Uterus (tissue), 4 donors: ENCODE measurements around the gene TNNC2. TPM values are rescaled to one million over a fixed set of nuclear protein-coding genes. Genes with fewer than 3 reads are reported as not detected.

Source experiments
- DNase-seq, 2 donors: peaks; one replicate each; pipeline ENCODE4 v3.0.0-alpha.2; 2019 to 2020
- H3K27ac ChIP-seq, 2 donors: fragments of 200-600 bp; sonication (generic); 1 replicate in 1 of 2; 2 replicates in 1 of 2; pipeline ENCODE4 v1.5.1; 2016 to 2018
- H3K27me3 ChIP-seq, 2 donors: fragments of 200-600 bp; sonication (generic); one replicate each; pipeline ENCODE4 v1.5.1; 2018 to 2019; ENCODE audit warnings: control low read depth in 1 of 2
- H3K36me3 ChIP-seq, 2 donors: fragments of 200-600 bp; sonication (generic); one replicate each; pipeline ENCODE4 v1.5.1; 2019; ENCODE audit warnings: control low read depth in 1 of 2
- H3K4me1 ChIP-seq, 2 donors: fragments of 200-600 bp; sonication (generic); one replicate each; pipeline ENCODE4 v1.5.1; 2018 to 2019; ENCODE audit warnings: control low read depth in 1 of 2
- H3K4me3 ChIP-seq, 2 donors: fragments of 200-600 bp; sonication (generic); 1 replicate in 1 of 2; 2 replicates in 1 of 2; pipeline ENCODE4 v1.5.1; 2018 to 2019; ENCODE audit warnings: mild to moderate bottlenecking in 1 of 2
- H3K9me3 ChIP-seq, 2 donors: fragments of 200-600 bp; sonication (generic); one replicate each; pipeline ENCODE4 v1.5.1; 2019; ENCODE audit warnings: control low read depth in 1 of 2
- CTCF ChIP-seq, 4 experiments: fragments of 200-600 bp in 2 of 4; fragments of 450-650 bp in 2 of 4; sonication (generic) in 2 of 4; IDR thresholded peaks; one replicate each; pipeline ENCODE4 v1.5.1; 2016 to 2019; ENCODE audit warnings: antibody characterized with exemption in 4 of 4, mild to moderate bottlenecking in 2 of 4, moderate library complexity in 1 of 4
- POLR2A ChIP-seq, 2 donors: fragments of 450-650 bp; IDR thresholded peaks; one replicate each; pipeline ENCODE4 v1.6.1; 2016; ENCODE audit warnings: antibody characterized with exemption in 2 of 2, mild to moderate bottlenecking in 1 of 2, moderate library complexity in 1 of 2
- intact Hi-C: fragments of 100-400 bp; cut with DNase I; formaldehyde crosslinking; loops from one replicate; pipeline ENCODE4 v1.15.1; 2023; ENCODE audit warnings: low total_unique reads
- total RNA-seq, 4 donors: library from RNA; depleted of rRNA in 3 of 4; stranded (reverse); fragments of >200 nt in 3 of 4; gene quantifications; one replicate each; pipeline versions ENCODE4 v1.1.0 to v1.2.4, GENCODE V29; 2014 to 2023
- donor health status: DM: yes; HTN: yes; CAD: no.

The TNNC2 gene
- total RNA-seq, 4 donors from 2014 or later: 0.59 to 1.3 TPM; not detected in 2

DNA sequence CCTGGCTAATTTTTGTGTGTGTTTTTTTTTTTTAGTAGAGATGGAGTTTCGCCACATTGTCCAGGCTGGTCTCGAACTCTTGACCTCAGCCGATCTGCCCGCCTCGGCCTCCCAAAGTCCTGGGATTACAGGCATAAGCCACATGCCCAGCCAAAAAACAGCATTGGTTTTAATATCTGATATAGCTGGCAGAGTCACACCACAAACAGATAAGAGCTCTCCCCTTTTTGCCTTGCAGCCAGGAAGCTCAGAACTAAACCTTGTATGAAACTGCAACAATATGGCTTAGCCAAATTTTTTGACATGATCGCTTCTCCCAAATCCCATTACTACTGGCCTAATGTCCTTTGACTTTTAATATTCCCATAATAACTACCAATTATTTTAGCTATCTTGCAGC is 25.2 kb upstream of the TNNC2 start:
- H3K27me3 ChIP-seq: no peaks in the 10 kb centered on the region
- H3K9me3 ChIP-seq: no peaks in the 10 kb centered on the region
- intact Hi-C loops: no loop called here
- peaks cover 8 to 10% of the 10 kb centered on the region in 2 donors for H3K4me1 ChIP-seq
- no peak overlapping the region for H3K27ac ChIP-seq
- no peak for TF ChIP-seq POLR2A (IDR thresholded peaks at IDR 0.05)
- no peak for TF ChIP-seq CTCF (IDR thresholded peaks at IDR 0.05)
- DNase-seq: no peak
- no peak overlapping the region for H3K4me3 ChIP-seq
- H3K36me3 ChIP-seq: no peaks in the 10 kb centered on the region

DNA sequence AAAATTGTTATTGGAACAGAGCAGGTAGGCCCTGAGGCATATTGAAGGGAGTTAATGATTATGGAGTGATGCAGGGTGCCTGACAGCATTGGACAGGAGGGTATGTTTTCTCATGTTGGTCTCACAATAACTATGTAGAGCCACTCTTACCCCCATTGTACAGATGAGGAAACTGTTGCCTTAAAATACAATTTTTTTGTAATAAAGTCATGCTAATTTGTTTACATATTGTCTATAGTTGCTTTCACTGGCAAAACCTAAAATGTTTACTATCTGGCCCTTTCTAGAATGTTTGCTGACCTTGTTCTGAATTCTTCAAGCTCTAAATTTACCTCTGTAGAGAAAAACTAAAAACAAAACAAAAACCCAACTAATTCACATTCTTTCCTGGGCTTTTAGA is 24.4 kb upstream of the TNNC2 start:
- intact Hi-C loops: no loop called here
- H3K4me3 ChIP-seq: no peak overlapping the region
- H3K4me1 ChIP-seq: peaks cover 7 to 8% of the 10 kb centered on the region in 2 donors
- no peak for DNase-seq
- H3K27me3 ChIP-seq: no peaks in the 10 kb centered on the region
- no peaks in the 10 kb centered on the region for H3K36me3 ChIP-seq
- TF ChIP-seq CTCF (IDR thresholded peaks at IDR 0.05): no peak
- TF ChIP-seq POLR2A (IDR thresholded peaks at IDR 0.05): no peak
- no peaks in the 10 kb centered on the region for H3K9me3 ChIP-seq
- H3K27ac ChIP-seq: no peak overlapping the region

DNA sequence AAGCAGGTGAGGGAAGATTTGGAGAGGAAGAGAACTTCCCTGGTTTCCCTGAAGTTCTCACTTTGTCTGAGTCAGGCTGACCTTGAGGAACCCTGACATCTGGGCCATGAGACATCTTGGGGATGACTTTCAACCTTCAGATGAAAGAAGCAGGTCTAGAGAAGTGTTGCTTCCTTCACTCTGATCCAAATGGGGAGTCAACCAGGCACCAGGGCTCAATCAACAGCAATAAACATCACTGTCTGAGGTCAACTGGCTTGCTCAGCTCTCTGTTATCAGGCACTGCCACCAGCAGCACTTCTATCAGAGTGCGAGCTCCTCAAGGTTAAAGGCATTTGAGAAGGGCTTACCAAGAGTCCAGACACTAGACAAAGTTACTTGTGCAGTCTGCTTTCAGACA is 23.8 kb upstream of the TNNC2 start:
- intact Hi-C loops: no loop called here
- TF ChIP-seq POLR2A (IDR thresholded peaks at IDR 0.05) (no peak), CTCF (IDR thresholded peaks at IDR 0.05) (no peak)
- H3K27me3 ChIP-seq: no peaks in the 10 kb centered on the region
- H3K4me1 ChIP-seq: peaks cover 2 to 8% of the 10 kb centered on the region in 2 donors
- DNase-seq: no peak
- H3K9me3 ChIP-seq: no peaks in the 10 kb centered on the region
- no peaks in the 10 kb centered on the region for H3K36me3 ChIP-seq
- H3K27ac ChIP-seq: no peak overlapping the region
- H3K4me3 ChIP-seq: no peak overlapping the region

GRCh38 chr20:45850238-45850637 is 23.1 kb upstream of the TNNC2 start:
- no peak for DNase-seq
- TF ChIP-seq POLR2A (IDR thresholded peaks at IDR 0.05): no peak
- TF ChIP-seq CTCF (IDR thresholded peaks at IDR 0.05): no peak

DNA sequence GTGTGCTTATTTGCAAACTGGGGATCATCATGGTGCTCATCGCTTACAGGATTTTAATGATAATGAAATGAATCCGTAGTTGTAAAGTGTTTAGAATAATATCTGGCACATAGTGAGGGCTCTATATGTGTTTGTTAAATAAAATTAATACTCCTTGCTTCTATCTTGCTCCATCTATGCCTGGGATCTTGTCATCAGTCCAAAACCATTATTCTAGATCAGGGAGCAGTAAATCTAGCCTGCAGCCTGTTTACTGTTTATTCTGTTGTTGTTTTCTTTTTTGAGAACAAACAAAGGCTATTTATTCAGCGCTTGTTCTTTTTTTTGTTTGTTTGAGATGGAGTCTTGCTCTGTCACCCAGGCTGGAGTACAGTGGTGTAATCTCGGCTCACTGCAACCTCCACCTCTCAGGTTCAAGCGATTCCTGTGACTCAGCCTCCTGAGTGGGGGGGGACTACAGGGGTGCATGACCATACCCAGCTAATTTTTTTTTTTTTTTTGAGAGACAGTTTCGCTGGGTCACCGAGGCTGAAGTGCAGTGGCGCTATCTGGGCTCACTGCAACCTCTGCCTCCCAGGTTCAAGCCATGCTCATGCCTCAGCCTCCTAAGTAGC is 22.0 kb upstream of the TNNC2 start:
- no peak overlapping the region for H3K27ac ChIP-seq
- no peak overlapping the region for H3K4me3 ChIP-seq
- intact Hi-C loops: no loop called here

More at GRCh38 chr20:45850238-45850637, 23.1 kb upstream of the TNNC2 start:
- Histone ChIP-seq H3K9me3 (no peaks in the 10 kb centered on the region), H3K4me3 (no peak overlapping the region), H3K27ac (no peak overlapping the region), H3K4me1 (peaks cover 0 to 7% of the 10 kb centered on the region in 2 donors), H3K27me3 (no peaks in the 10 kb centered on the region), H3K36me3 (no peaks in the 10 kb centered on the region)
- intact Hi-C loops: no loop called here

More for the DNA sequence above, 22.0 kb upstream of the TNNC2 start:
- no peaks in the 10 kb centered on the region for H3K4me1 ChIP-seq
- H3K36me3 ChIP-seq: no peaks in the 10 kb centered on the region
- H3K27me3 ChIP-seq: no peaks in the 10 kb centered on the region
- no peaks in the 10 kb centered on the region for H3K9me3 ChIP-seq
- TF ChIP-seq POLR2A (IDR thresholded peaks at IDR 0.05) (no peak), CTCF (IDR thresholded peaks at IDR 0.05) (no peak)
- no peak for DNase-seq
